Measurements from ENCODE around the gene USP37. TPM values are rescaled to one million over a fixed set of nuclear protein-coding genes. Genes with fewer than 3 reads are reported as not detected.

Gene USP37
- total RNA-seq, 1 donor from 2014 or later, result 5.7 TPM

DNA sequence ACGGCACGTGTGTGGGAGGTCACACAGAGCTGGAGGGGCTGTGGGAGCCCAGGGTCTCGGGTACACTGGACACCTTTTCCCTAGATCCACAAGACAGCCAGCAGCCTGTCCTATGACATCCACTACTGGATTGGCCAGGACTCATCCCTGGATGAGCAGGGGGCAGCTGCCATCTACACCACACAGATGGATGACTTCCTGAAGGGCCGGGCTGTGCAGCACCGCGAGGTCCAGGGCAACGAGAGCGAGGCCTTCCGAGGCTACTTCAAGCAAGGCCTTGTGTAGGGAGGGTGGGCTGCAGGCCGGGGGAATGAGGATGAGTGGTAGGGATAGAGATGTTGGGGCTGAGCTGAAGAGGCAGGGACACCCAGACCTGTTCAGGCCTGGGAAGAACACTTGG, 142.6 kb downstream of the USP37 start:
- no peak for DNase-seq
- H3K36me3 ChIP-seq, result no peaks in the 10 kb centered on the region

DNA sequence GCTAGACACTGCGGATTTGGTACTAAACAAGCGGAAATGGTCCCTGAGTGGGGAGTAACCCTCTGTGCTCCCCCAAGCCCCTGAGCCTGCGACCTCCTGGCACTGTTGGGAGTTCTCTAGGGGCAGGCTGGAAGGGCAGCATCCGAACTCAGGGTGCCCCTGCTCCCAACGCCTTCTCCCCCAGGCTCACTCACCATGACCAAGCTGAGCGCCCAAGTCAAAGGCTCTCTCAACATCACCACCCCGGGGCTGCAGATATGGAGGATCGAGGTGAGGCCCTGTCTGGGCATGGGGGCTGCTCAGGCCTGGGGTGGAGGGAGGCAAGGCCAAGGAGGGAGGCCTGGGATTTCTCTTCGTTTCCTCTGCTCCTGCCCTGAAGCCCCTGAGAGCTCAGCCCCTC, 144.6 kb downstream of the USP37 start:
- no peak for DNase-seq
- H3K36me3 ChIP-seq, result no peaks in the 10 kb centered on the region
- intact Hi-C loops (cut with micrococcal nuclease), result no loop called here
- TF ChIP-seq, protein P1, sequence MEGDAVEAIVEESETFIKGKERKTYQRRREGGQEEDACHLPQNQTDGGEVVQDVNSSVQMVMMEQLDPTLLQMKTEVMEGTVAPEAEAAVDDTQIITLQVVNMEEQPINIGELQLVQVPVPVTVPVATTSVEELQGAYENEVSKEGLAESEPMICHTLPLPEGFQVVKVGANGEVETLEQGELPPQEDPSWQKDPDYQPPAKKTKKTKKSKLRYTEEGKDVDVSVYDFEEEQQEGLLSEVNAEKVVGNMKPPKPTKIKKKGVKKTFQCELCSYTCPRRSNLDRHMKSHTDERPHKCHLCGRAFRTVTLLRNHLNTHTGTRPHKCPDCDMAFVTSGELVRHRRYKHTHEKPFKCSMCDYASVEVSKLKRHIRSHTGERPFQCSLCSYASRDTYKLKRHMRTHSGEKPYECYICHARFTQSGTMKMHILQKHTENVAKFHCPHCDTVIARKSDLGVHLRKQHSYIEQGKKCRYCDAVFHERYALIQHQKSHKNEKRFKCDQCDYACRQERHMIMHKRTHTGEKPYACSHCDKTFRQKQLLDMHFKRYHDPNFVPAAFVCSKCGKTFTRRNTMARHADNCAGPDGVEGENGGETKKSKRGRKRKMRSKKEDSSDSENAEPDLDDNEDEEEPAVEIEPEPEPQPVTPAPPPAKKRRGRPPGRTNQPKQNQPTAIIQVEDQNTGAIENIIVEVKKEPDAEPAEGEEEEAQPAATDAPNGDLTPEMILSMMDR (IDR thresholded peaks at IDR 0.05; ENCODE audit: borderline replicate concordance), result no peak
- H3K4me1 ChIP-seq, result no peaks in the 10 kb centered on the region
- no peaks in the 10 kb centered on the region for H3K27me3 ChIP-seq (ENCODE audit: low read depth)
- H3K9me3 ChIP-seq (replicated peaks), result no peaks in the 10 kb centered on the region
- no peak overlapping the region for H3K27ac ChIP-seq (replicated peaks)
- no peak overlapping the region for H3K4me3 ChIP-seq

More for the DNA sequence above, 142.6 kb downstream of the USP37 start:
- Histone ChIP-seq H3K4me1 (no peaks in the 10 kb centered on the region), H3K4me3 (no peak overlapping the region), H3K9me3 (replicated peaks) (no peaks in the 10 kb centered on the region), H3K27ac (replicated peaks) (no peak overlapping the region), H3K27me3 (ENCODE audit: low read depth) (no peaks in the 10 kb centered on the region)
- intact Hi-C loops (cut with micrococcal nuclease), result no loop called here
- TF ChIP-seq, protein P1 (IDR thresholded peaks at IDR 0.05; ENCODE audit: borderline replicate concordance), result no peak

DNA sequence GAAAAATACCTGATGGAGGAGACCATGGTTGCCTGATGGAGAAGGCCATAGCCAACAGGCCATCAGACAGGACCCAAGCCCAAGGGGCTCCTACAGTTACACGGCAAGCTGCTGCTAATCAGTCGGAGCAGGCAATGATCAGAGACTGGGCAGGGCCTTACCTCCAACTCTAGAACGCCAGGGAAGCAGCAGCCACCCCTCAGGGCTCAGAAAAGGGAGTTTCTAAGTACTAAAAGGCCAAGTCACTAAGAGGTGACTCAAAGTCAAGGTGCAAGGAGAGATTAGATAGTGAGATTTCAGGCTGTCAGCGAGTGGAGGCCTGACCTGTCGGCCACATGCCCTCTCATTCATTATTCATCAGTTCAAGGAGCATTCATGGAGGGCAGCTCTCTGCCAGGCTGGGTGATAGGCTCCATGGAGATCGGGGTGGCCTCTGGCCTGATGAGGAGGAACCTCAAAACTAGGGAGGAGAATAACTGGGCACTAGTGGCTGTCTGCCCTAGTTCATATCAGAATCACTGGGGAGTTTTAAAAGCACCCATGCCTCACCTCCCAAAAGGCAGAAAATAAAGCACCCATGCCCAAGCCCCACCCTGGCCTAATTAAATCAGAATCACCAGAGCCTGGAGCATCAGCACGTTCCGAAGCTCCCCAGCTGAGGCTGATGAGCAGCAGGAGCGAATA, 145.6 kb downstream of the USP37 start:
- H3K4me1 ChIP-seq, result no peaks in the 10 kb centered on the region
- TF ChIP-seq, protein P1 (IDR thresholded peaks at IDR 0.05; ENCODE audit: borderline replicate concordance), result no peak
- H3K4me3 ChIP-seq, result no peak overlapping the region
- intact Hi-C loops (cut with micrococcal nuclease), result no loop called here
- no peak for DNase-seq
- H3K27ac ChIP-seq (replicated peaks), result no peak overlapping the region
- no peaks in the 10 kb centered on the region for H3K9me3 ChIP-seq (replicated peaks)
- H3K27me3 ChIP-seq (ENCODE audit: low read depth), result no peaks in the 10 kb centered on the region
- H3K36me3 ChIP-seq, result no peaks in the 10 kb centered on the region

DNA sequence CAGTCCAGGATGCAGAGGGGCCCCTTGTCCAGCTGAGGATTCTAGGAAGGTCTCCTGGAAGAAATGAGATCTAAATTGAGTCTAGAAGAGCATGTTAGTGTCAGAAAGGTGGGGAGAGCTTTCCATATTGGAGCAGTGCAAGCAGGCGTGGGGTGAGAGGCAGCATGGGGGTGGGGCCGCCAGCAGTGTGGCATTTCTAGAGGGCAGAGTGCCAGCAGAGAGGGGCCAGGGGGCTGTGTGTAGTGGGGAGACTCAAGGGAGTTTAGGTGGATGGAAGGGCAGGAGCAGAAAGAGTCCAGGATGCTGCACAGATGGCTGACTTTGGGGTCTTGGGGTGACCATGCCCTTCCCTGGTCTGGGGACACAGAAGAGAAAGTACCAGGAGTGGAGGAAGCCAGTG, 147.1 kb downstream of the USP37 start:
- Histone ChIP-seq H3K9me3 (replicated peaks) (no peaks in the 10 kb centered on the region), H3K36me3 (no peaks in the 10 kb centered on the region), H3K27me3 (ENCODE audit: low read depth) (no peaks in the 10 kb centered on the region), H3K27ac (replicated peaks) (no peak overlapping the region), H3K4me1 (no peaks in the 10 kb centered on the region), H3K4me3 (no peak overlapping the region)
- DNase-seq, result no peak
- TF ChIP-seq, protein P1 (IDR thresholded peaks at IDR 0.05; ENCODE audit: borderline replicate concordance), result no peak
- intact Hi-C loops (cut with micrococcal nuclease), result no loop called here

DNA sequence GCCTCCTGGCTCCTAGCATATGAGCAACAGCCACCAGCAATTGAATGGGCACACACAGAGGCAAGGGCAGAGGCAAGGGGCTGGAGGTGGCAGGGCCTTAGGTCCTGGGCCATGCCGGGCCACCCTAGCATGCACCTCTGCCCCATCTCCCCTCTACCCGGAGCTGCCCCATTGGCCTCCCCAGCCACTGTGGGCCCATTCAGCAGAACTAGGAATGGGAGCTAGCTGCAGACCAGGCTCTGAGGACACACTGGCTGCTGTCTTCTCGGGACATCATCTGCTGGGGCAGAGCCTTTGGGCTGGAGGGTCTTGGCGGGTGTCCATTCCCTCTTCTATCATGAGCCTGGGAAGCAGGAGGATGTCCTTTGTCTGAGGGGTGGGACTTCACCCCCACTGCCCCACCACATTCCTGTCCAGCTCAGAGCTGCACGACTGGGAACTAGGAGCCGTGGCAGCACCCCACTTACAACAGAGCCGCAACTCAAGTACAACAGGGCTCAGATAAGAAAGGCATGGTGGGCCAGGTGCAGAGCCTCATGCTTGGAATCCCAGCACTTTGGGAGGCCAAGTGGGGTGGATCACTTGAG, 148.4 kb downstream of the USP37 start:
- Histone ChIP-seq H3K36me3 (no peaks in the 10 kb centered on the region), H3K27ac (replicated peaks) (no peak overlapping the region), H3K4me3 (no peak overlapping the region), H3K4me1 (no peaks in the 10 kb centered on the region), H3K9me3 (replicated peaks) (no peaks in the 10 kb centered on the region), H3K27me3 (ENCODE audit: low read depth) (no peaks in the 10 kb centered on the region)
- TF ChIP-seq, protein P1 (IDR thresholded peaks at IDR 0.05; ENCODE audit: borderline replicate concordance), result no peak
- intact Hi-C loops (cut with micrococcal nuclease), result no loop called here
- no peak for DNase-seq

Measured in left ventricle myocardium inferior (tissue), 1 donor.